Endothelial cell of umbilical vein (primary cell): ENCODE data around the gene CERK. TPM values are rescaled to one million over a fixed set of nuclear protein-coding genes. Genes with fewer than 3 reads are reported as not detected.

Source experiments
- BruUV-seq: library from RNA; stranded (reverse); fragments of 400-500 nt; replicated peaks from 2 replicates; lab custom pipeline; 2021; lab: Mats Ljungman, UMichigan
- CTCF ChIA-PET: fragments of 300-600, 350-600 bp; sonication (Branson Sonifier 250); formaldehyde crosslinking; loops from one replicate; lab custom pipeline; 2021; ENCODE audit warnings: antibody characterized with exemption, inconsistent platforms; lab: Charles Lee
- POLR2A ChIA-PET: fragments of 300-600, 350-600 bp; sonication (Branson Sonifier 250); formaldehyde crosslinking; loops from one replicate; lab custom pipeline; 2021; ENCODE audit warnings: antibody characterized with exemption, inconsistent platforms; lab: Charles Lee
- DNase-seq: peaks from one replicate; pipeline ENCODE4 v3.0.0-alpha.2; 2011; ENCODE audit warnings: low read depth, low spot score
- FAIRE-seq: peaks from 2 replicates; lab custom pipeline; 2011; peaks lifted over from hg19 to GRCh38; lab: Jason Lieb, UNC
- H2AFZ ChIP-seq: 2 replicates; pipeline ENCODE4 v1.6.0; 2012; ENCODE audit warnings: low read depth, low read length, control low read depth, inconsistent platforms
- H3K27ac ChIP-seq: 2 replicates; pipeline ENCODE4 v1.5.1; 2011; ENCODE audit warnings: low read depth, mild to moderate bottlenecking, control low read depth, low read length, moderate library complexity; ENCODE audit not compliant: insufficient read depth
- H3K27me3 ChIP-seq, 2 experiments: 2 replicates each; pipeline versions ENCODE4 v1.6.0 to v1.6.1; 2011; ENCODE audit warnings: low read length in 2 of 2, mixed read lengths in 1 of 2; ENCODE audit not compliant: control insufficient read depth in 2 of 2, insufficient read depth in 2 of 2
- H3K36me3 ChIP-seq, 2 experiments: 2 replicates in 1 of 2; 3 replicates in 1 of 2; pipeline ENCODE4 v1.5.1; 2011; ENCODE audit warnings: low read length in 2 of 2, mild to moderate bottlenecking in 1 of 2, moderate library complexity in 1 of 2; ENCODE audit not compliant: control insufficient read depth in 2 of 2, insufficient read depth in 2 of 2; ENCODE audit errors: extremely low read depth in 1 of 2
- H3K4me1 ChIP-seq: 3 replicates; pipeline ENCODE4 v1.5.1; 2011; ENCODE audit warnings: mild to moderate bottlenecking, low read length; ENCODE audit not compliant: control insufficient read depth, insufficient read depth; ENCODE audit errors: extremely low read depth
- H3K4me2 ChIP-seq: 2 replicates; pipeline ENCODE4 v1.6.1; 2011; ENCODE audit warnings: low read length, control low read depth, mixed read lengths; ENCODE audit not compliant: insufficient read depth
- H3K4me3 ChIP-seq, 3 experiments: fragments of 200-600 bp in 1 of 3; sonication (generic), shearing (Covaris generic) in 1 of 3; replicated peaks in 1 of 3; 2 replicates each; pipeline ENCODE4 v1.5.1; 2011 to 2016; ENCODE audit warnings: control low read depth in 3 of 3, low read length in 3 of 3, mild to moderate bottlenecking in 2 of 3, inconsistent platforms in 1 of 3, low read depth in 1 of 3, moderate library complexity in 1 of 3; ENCODE audit not compliant: insufficient read depth in 1 of 3
- H3K79me2 ChIP-seq: 2 replicates; pipeline ENCODE4 v1.6.0; 2012; ENCODE audit warnings: low read length, inconsistent platforms; ENCODE audit not compliant: control insufficient read depth, insufficient read depth
- H3K9ac ChIP-seq: replicated peaks from 2 replicates; pipeline ENCODE3; 2011; ENCODE audit warnings: low read length, control low read depth; ENCODE audit not compliant: insufficient read depth; ENCODE audit errors: extremely low read depth
- H3K9me1 ChIP-seq: replicated peaks from 3 replicates; pipeline ENCODE4 v1.6.0; 2011; ENCODE audit warnings: mild to moderate bottlenecking, low read length; ENCODE audit not compliant: control insufficient read depth, insufficient read depth; ENCODE audit errors: extremely low read depth
- H3K9me3 ChIP-seq: replicated peaks from 2 replicates; pipeline ENCODE4 v1.5.1; 2012; ENCODE audit warnings: low read length, inconsistent platforms; ENCODE audit not compliant: control insufficient read depth, insufficient read depth
- H4K20me1 ChIP-seq: replicated peaks from 2 replicates; pipeline ENCODE3; 2011; ENCODE audit warnings: mild to moderate bottlenecking, low read length; ENCODE audit not compliant: control insufficient read depth, insufficient read depth; ENCODE audit errors: extremely low read depth
- CTCF ChIP-seq, 2 donors: IDR thresholded peaks; 1 replicate in 1 of 2; 2 replicates in 1 of 2; pipeline ENCODE4 v1.5.1; 2011; ENCODE audit warnings: low read length in 2 of 2, mild to moderate bottlenecking in 2 of 2, moderate library complexity in 2 of 2, control low read depth in 1 of 2, inconsistent platforms in 1 of 2, low read depth in 1 of 2; ENCODE audit not compliant: insufficient read depth in 1 of 2; ENCODE audit errors: extremely low read depth in 1 of 2
- EZH2 ChIP-seq: IDR thresholded peaks from 2 replicates; pipeline ENCODE4 v1.6.1; 2012; ENCODE audit warnings: borderline replicate concordance, low read depth, mild to moderate bottlenecking, moderate library complexity, low read length, inconsistent platforms; ENCODE audit not compliant: severe bottlenecking
- FOS ChIP-seq: IDR thresholded peaks from 2 replicates; pipeline ENCODE4 v1.6.1; 2011; ENCODE audit warnings: mild to moderate bottlenecking, low read length, moderate library complexity, borderline replicate concordance; ENCODE audit not compliant: insufficient read depth
- GATA2 ChIP-seq: IDR thresholded peaks from 2 replicates; pipeline ENCODE4 v1.7.0; 2011; ENCODE audit warnings: low read depth, mild to moderate bottlenecking, moderate library complexity, mixed read lengths, low read length; ENCODE audit not compliant: insufficient read length, insufficient read depth
- JUN ChIP-seq: IDR thresholded peaks from 2 replicates; pipeline ENCODE4 v1.6.1; 2011; ENCODE audit warnings: borderline replicate concordance, low read depth; ENCODE audit not compliant: insufficient read length, insufficient read depth
- MAX ChIP-seq: IDR thresholded peaks from 2 replicates; pipeline ENCODE4 v1.6.1; 2011; ENCODE audit not compliant: insufficient read depth, insufficient read length
- MYC ChIP-seq: IDR thresholded peaks from one replicate; pipeline ENCODE4 v1.6.1; 2011; ENCODE audit warnings: mild to moderate bottlenecking, low read depth, low read length
- POLR2A ChIP-seq: IDR thresholded peaks from 2 replicates; pipeline ENCODE4 v1.6.1; 2012; ENCODE audit warnings: low read depth, mild to moderate bottlenecking, control low read depth, low read length
- POLR2AphosphoS5 ChIP-seq: IDR thresholded peaks from 2 replicates; pipeline ENCODE4 v1.6.1; 2012; ENCODE audit warnings: low read depth, mild to moderate bottlenecking, control low read depth, low read length, moderate library complexity; ENCODE audit not compliant: insufficient read depth
- dilution Hi-C: fragments of 300-500 bp; cut with MboI; formaldehyde crosslinking; loops from one replicate; pipeline ENCODE4 v1.15.0; 2019; ENCODE audit warnings: low sequenced_read_pairs; ENCODE audit not compliant: extremely low pct_ligation_motif_present
- intact Hi-C: fragments of 100-400 bp; cut with micrococcal nuclease; formaldehyde crosslinking; loops from one replicate; pipeline ENCODE4 v1.10.0; 2022
- polyA plus RNA-seq, 4 experiments: library from polyadenylated mRNA; depleted of rRNA in 3 of 4; stranded (reverse) in 3 of 4; unstranded in 1 of 4; fragments of >200 nt; gene quantifications; 2 replicates each; pipeline versions ENCODE4 v1.2.1 to v1.2.3, GENCODE V29; 2011 to 2012; ENCODE audit warnings: missing spikeins in 1 of 4
- total RNA-seq: library from RNA; stranded (reverse); gene quantifications from 2 replicates; pipeline ENCODE4 v1.2.3, GENCODE V29; 2021

CERK gene
- total and polyA plus RNA-seq, 2 donors (not counting 3 experiments of a cell fraction or from before 2014, with no cell fraction given), result 61.1 to 88.0 TPM

GRCh38 chr22:46753761-46754109, 15.7 kb upstream of the CERK start:
- dilution Hi-C loops (no loop called here), intact Hi-C loops (loop anchor here (1.0 kb wide), 3 partner anchors 9 to 39 kb away; partner anchors contain the start of gene TBC1D22A)
- H3K4me2 ChIP-seq, result peak overlapping the region; percentile 57
- no peaks in the 10 kb centered on the region for H3K9me1 ChIP-seq
- H3K4me3 ChIP-seq, result no peak overlapping the region
- H2AFZ ChIP-seq, result no peak overlapping the region
- ChIA-PET POLR2A (interaction anchor here (1.4 kb wide), 1 partner anchor 9 kb away, joined by 3 read pairs; the partner anchor contains the start of gene TBC1D22A), CTCF (interaction anchor here (0.9 to 2.4 kb wide), 3 partner anchors 9 to 18 kb away, joined by 4 to 9 read pairs (median 8); partner anchors contain the start of gene TBC1D22A)
- H4K20me1 ChIP-seq, result no peaks in the 10 kb centered on the region
- H3K36me3 ChIP-seq, result no peaks in the 10 kb centered on the region
- BruUV-seq, result TSS peak; percentile 62
- H3K9ac ChIP-seq, result peak overlapping the region; percentile 87
- H3K79me2 ChIP-seq, result no peaks in the 10 kb centered on the region
- H3K9me3 ChIP-seq, result no peaks in the 10 kb centered on the region
- TF ChIP-seq POLR2AphosphoS5 (no peak), MAX (no peak), JUN (no peak), MYC (no peak), EZH2 (no peak), FOS (no peak), GATA2 (no peak), POLR2A (no peak), CTCF (IDR thresholded peaks at IDR 0.05; ENCODE audit: extremely low read depth in 1 of 2, insufficient read depth in 1 of 2, low read depth in 1 of 2, low read length in 2 of 2) (no peak)
- DNase-seq, result no peak
- no peaks in the 10 kb centered on the region for H3K27me3 ChIP-seq
- H3K4me1 ChIP-seq, result peaks cover 52% of the 10 kb centered on the region
- H3K27ac ChIP-seq, result peak overlapping the region; percentile 95
- FAIRE-seq, result no peak
